ENCODE results near the gene SNAPC1. TPM values are rescaled to one million over a fixed set of nuclear protein-coding genes. Genes with fewer than 3 reads are reported as not detected.

Gene SNAPC1
- 10.6 and 11.5 TPM in 2 replicates for total RNA-seq

GRCh38 chr14:61761959-61762786 is at the start of gene SNAPC1:
TSS of gene SNAPC1 (plus strand) at chr14:61762420. CDS start at chr14:61762461, 41 bp downstream.

GRCh38 chr14:61812347-61813095 is 50.3 kb downstream of the SNAPC1 start, which contains the start of gene SYT16:
TSS of gene SYT16 (plus strand) at chr14:61812703.

Other genes starting within 250 kb of the SNAPC1 start
- 403 and 421 TPM in 2 replicates for gene HIF1A, start 66.9 kb upstream of the SNAPC1 start, total RNA-seq
- gene SYT16, start 50.3 kb downstream of the SNAPC1 start, total RNA-seq, result 0.06 and 0.93 TPM in 2 replicates